SK-N-SH (cell line): ENCODE data around the gene RAP1B.

Experiments used
- CHD2 ChIP-seq: fragments of 150-350 bp; IDR thresholded peaks from 2 replicates; pipeline ENCODE4 v1.6.1; 2018; ENCODE audit warnings: low read length; ENCODE audit not compliant: partially characterized antibody
- POLR2AphosphoS5 ChIP-seq: IDR thresholded peaks from 2 replicates; pipeline ENCODE4 v1.6.1; 2012; ENCODE audit warnings: low read depth, low read length
- YY1 ChIP-seq: IDR thresholded peaks from 2 replicates; pipeline ENCODE4 v1.4.0; 2012; ENCODE audit warnings: low read depth, mild to moderate bottlenecking
- TF ChIP-seq, protein P1 (sequence below): IDR thresholded peaks from 2 replicates; pipeline ENCODE4; 2012

DNA sequence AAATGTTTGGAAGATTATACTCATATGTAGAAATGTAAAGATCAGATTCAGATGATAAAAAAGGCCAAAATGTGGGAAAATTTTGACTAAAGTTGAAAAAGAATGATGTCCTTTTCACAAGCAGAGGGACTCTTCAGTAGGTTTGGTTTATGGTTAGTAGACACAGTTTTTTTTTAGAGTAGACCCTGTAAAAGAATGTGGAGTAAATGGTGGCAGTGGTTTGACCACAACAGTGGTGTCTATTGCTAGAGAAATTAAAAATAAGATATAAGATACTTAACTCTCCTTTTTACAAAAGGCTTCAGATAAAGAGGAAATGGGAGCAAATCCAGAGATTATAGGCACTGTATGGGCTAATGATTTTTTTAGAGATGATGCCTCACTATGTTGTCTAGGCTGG is 21.8 kb downstream of the RAP1B start:
- TF ChIP-seq YY1: no peak
- no peak for TF ChIP-seq POLR2AphosphoS5
- TF ChIP-seq, protein P1, sequence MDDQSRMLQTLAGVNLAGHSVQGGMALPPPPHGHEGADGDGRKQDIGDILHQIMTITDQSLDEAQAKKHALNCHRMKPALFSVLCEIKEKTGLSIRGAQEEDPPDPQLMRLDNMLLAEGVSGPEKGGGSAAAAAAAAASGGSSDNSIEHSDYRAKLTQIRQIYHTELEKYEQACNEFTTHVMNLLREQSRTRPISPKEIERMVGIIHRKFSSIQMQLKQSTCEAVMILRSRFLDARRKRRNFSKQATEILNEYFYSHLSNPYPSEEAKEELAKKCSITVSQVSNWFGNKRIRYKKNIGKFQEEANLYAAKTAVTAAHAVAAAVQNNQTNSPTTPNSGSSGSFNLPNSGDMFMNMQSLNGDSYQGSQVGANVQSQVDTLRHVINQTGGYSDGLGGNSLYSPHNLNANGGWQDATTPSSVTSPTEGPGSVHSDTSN: no peak
- TF ChIP-seq CHD2: no peak
